Neuronal stem cell (in vitro differentiated cells): ENCODE results near the gene PSAP.

Experiments used
- DNase-seq: peaks from one replicate; pipeline ENCODE4 v3.0.0-alpha.2; 2013; ENCODE audit warnings: low spot score
- H2AFZ ChIP-seq: one replicate; pipeline ENCODE4 v1.6.1; 2013; ENCODE audit warnings: mild to moderate bottlenecking, low read length, inconsistent platforms
- H2AK5ac ChIP-seq: 2 replicates; pipeline ENCODE4 v1.6.1; 2013; ENCODE audit warnings: low read depth, mild to moderate bottlenecking, inconsistent platforms, low read length, moderate library complexity, mixed read lengths
- H2BK120ac ChIP-seq: 2 replicates; pipeline ENCODE4 v1.6.1; 2013; ENCODE audit warnings: low read depth, mild to moderate bottlenecking, inconsistent platforms, low read length, moderate library complexity, mixed read lengths
- H2BK12ac ChIP-seq: one replicate; pipeline ENCODE4 v1.6.1; 2013; ENCODE audit warnings: low read length, inconsistent platforms
- H2BK15ac ChIP-seq: 2 replicates; pipeline ENCODE4 v1.6.1; 2013; ENCODE audit warnings: mild to moderate bottlenecking, low read length, inconsistent platforms, mixed read lengths
- H2BK5ac ChIP-seq: one replicate; pipeline ENCODE4 v1.6.1; 2013; ENCODE audit warnings: inconsistent platforms, mild to moderate bottlenecking, low read length, moderate library complexity
- H3K14ac ChIP-seq: one replicate; pipeline ENCODE4 v1.6.1; 2013; ENCODE audit warnings: low read length, inconsistent platforms
- H3K18ac ChIP-seq: 2 replicates; pipeline ENCODE4 v1.6.1; 2013; ENCODE audit warnings: low read length, inconsistent platforms
- H3K23ac ChIP-seq: 2 replicates; pipeline ENCODE4 v1.6.1; 2013; ENCODE audit warnings: low read depth, mild to moderate bottlenecking, mixed read lengths, low read length, inconsistent platforms; ENCODE audit not compliant: poor library complexity
- H3K27ac ChIP-seq: replicated peaks from 3 replicates; pipeline ENCODE4 v1.5.1; 2013; ENCODE audit warnings: low read length, inconsistent platforms
- H3K27me3 ChIP-seq, 3 experiments: 2 replicates each; pipeline ENCODE4 v1.6.1; 2013; ENCODE audit warnings: low read length in 3 of 3, mild to moderate bottlenecking in 2 of 3, inconsistent platforms in 1 of 3, low read depth in 1 of 3, mixed read lengths in 1 of 3, moderate library complexity in 1 of 3; ENCODE audit not compliant: control insufficient read depth in 3 of 3, insufficient read depth in 3 of 3
- H3K36me3 ChIP-seq, 2 donors: replicated peaks in 1 of 2; 2 replicates each; pipeline ENCODE4 v1.6.1; 2013; ENCODE audit warnings: low read length in 2 of 2; ENCODE audit not compliant: control insufficient read depth in 2 of 2, insufficient read depth in 2 of 2
- H3K4ac ChIP-seq: 2 replicates; pipeline ENCODE4 v1.6.1; 2013; ENCODE audit warnings: inconsistent platforms, mild to moderate bottlenecking, low read length, moderate library complexity
- H3K4me1 ChIP-seq, 2 donors: 1 replicate in 1 of 2; 2 replicates in 1 of 2; pipeline ENCODE4 v1.6.1; 2013; ENCODE audit warnings: low read length in 2 of 2, low read depth in 1 of 2; ENCODE audit not compliant: control insufficient read depth in 2 of 2, insufficient read depth in 1 of 2
- H3K4me2 ChIP-seq: one replicate; pipeline ENCODE4 v1.6.1; 2013; ENCODE audit warnings: mild to moderate bottlenecking, low read length, inconsistent platforms; ENCODE audit not compliant: insufficient read depth, poor library complexity, severe bottlenecking
- H3K4me3 ChIP-seq, 2 donors: 2 replicates each; pipeline ENCODE4 v1.5.1; 2013; ENCODE audit warnings: low read length in 2 of 2, mild to moderate bottlenecking in 2 of 2, inconsistent platforms in 1 of 2, moderate library complexity in 1 of 2
- H3K79me1 ChIP-seq: one replicate; pipeline ENCODE4 v1.6.1; 2013; ENCODE audit warnings: low read depth, mild to moderate bottlenecking, inconsistent platforms, low read length, moderate library complexity
- H3K9ac ChIP-seq: one replicate; pipeline ENCODE4 v1.6.1; 2013; ENCODE audit warnings: mild to moderate bottlenecking, low read depth, low read length, inconsistent platforms; ENCODE audit not compliant: poor library complexity
- H3K9me3 ChIP-seq, 2 donors: replicated peaks in 1 of 2; 2 replicates each; pipeline versions ENCODE3 to v1.6.1; 2013; ENCODE audit warnings: low read length in 2 of 2, mild to moderate bottlenecking in 2 of 2, inconsistent platforms in 1 of 2, low read depth in 1 of 2, mixed read lengths in 1 of 2, moderate library complexity in 1 of 2; ENCODE audit not compliant: control insufficient read depth in 2 of 2, insufficient read depth in 1 of 2
- H4K8ac ChIP-seq: one replicate; pipeline ENCODE4 v1.6.1; 2013; ENCODE audit warnings: low read depth, mild to moderate bottlenecking, inconsistent platforms, low read length, moderate library complexity
- H4K91ac ChIP-seq: one replicate; pipeline ENCODE4 v1.6.1; 2013; ENCODE audit warnings: low read length, low read depth, mild to moderate bottlenecking, inconsistent platforms; ENCODE audit not compliant: poor library complexity
- WGBS, 2 donors: extraction: QIAGEN DNeasy Blood & Tissue Kit; methylation state at CpG; one replicate each; pipeline ENCODE4 v1.1.7; 2013; ENCODE audit warnings: missing lambda C conversion rate in 2 of 2, mixed read lengths in 1 of 2; ENCODE audit not compliant: insufficient read length in 2 of 2, insufficient replicate concordance in 1 of 2; ENCODE audit errors: extremely low coverage in 2 of 2; 5-methylcytosine and 5-hydroxymethylcytosine counted together

Gene PSAP

DNA sequence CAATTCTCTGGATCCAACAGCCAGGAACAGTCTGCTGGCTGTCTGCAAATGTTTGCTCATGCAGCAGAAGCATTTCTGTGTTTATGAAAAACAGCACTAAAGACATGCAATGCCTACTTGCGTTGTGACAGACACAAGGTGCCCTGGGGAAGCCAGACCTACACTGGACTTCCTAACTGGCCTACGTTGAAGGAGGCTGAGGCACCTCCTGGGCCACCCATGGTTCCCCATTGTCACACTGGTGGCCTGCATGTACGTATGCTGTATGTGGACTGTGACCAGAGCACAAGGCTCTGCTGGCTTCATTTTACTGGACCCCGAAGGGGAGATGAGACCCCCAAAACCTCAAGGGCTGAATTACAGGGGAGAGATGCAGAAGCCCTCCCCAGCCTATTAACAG, 27.7 kb downstream of the PSAP start:
- Histone ChIP-seq H3K36me3 (peaks cover 68 to 98% of the 10 kb centered on the region in 2 donors), H2AFZ (no peak overlapping the region), H4K8ac (no peak overlapping the region), H2BK12ac (no peak overlapping the region), H2AK5ac (no peak overlapping the region), H3K4me2 (no peak overlapping the region), H3K23ac (no peak overlapping the region), H3K4me1 (no peaks in the 10 kb centered on the region), H2BK15ac (no peak overlapping the region), H4K91ac (no peak overlapping the region), H3K79me1 (peaks cover 2% of the 10 kb centered on the region), H3K9me3 (no peaks in the 10 kb centered on the region), H3K9ac (no peak overlapping the region), H3K4me3 (no peak overlapping the region), H2BK120ac (no peak overlapping the region), H3K18ac (no peak overlapping the region), H3K27me3 (no peaks in the 10 kb centered on the region), H3K27ac (no peak overlapping the region), H2BK5ac (no peak overlapping the region), H3K4ac (no peak overlapping the region), H3K14ac (no peak overlapping the region)
- WGBS, 2 donors, result no CpG with 5 or more reads among the region's 4 CpGs
- DNase-seq, result no peak

DNA sequence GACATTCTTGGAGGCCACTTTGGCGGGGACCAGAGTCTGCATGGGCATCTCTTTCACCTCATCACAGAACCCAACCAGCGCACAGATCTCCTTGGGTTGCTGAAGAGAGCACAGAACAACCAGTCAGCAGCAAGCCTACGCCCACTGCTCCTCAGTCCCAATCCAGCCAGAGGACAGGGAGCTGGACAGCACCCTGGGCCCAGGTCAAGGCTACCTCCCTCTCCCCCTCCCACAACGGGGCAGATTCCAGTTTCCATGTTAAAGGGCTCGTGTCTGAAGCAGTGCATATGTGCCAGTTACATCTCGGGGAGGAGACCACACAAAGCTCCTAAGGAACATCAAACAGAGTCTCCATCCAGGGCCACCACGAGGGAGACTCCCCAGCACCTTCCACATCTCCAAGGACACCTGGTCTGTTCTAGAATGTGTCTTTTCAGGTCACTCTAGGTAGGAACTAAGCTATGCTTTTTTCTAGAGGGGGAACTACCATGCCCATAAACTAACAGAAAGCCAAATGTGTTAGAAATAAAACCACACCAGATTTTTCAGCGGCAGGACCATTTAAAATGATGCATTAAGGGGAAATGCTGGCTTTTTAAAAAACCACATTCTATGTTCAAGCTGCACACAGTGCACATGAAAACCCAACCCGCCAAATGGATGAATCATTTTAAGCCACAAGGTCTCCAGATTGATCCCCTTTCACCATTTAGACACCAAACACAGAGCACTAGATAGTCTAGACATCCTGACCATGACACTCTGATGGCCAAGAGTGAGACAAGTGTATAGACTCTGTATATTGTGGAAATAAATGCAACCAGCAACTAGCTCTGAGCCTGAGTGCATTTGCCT, 28.9 kb downstream of the PSAP start:
- no peak overlapping the region for H3K27ac ChIP-seq
- H3K79me1 ChIP-seq, result peaks cover 2% of the 10 kb centered on the region
- H2BK5ac ChIP-seq, result no peak overlapping the region
- H4K8ac ChIP-seq, result no peak overlapping the region
- H2BK15ac ChIP-seq, result no peak overlapping the region
- no peaks in the 10 kb centered on the region for H3K4me1 ChIP-seq
- no peaks in the 10 kb centered on the region for H3K9me3 ChIP-seq
- no peak overlapping the region for H2AK5ac ChIP-seq
- peaks cover 74 to 99% of the 10 kb centered on the region in 2 donors for H3K36me3 ChIP-seq
- no peak overlapping the region for H3K18ac ChIP-seq
- no peak overlapping the region for H3K23ac ChIP-seq
- H2AFZ ChIP-seq, result no peak overlapping the region
- H3K9ac ChIP-seq, result no peak overlapping the region
- DNase-seq, result no peak
- no peak overlapping the region for H2BK120ac ChIP-seq
- H3K4me3 ChIP-seq, result no peak overlapping the region
- no peak overlapping the region for H3K4ac ChIP-seq
- WGBS, 2 donors, result no CpG with 5 or more reads among the region's 9 CpGs
- H4K91ac ChIP-seq, result no peak overlapping the region
- H2BK12ac ChIP-seq, result no peak overlapping the region
- H3K14ac ChIP-seq, result no peak overlapping the region
- no peaks in the 10 kb centered on the region for H3K27me3 ChIP-seq
- no peak overlapping the region for H3K4me2 ChIP-seq

DNA sequence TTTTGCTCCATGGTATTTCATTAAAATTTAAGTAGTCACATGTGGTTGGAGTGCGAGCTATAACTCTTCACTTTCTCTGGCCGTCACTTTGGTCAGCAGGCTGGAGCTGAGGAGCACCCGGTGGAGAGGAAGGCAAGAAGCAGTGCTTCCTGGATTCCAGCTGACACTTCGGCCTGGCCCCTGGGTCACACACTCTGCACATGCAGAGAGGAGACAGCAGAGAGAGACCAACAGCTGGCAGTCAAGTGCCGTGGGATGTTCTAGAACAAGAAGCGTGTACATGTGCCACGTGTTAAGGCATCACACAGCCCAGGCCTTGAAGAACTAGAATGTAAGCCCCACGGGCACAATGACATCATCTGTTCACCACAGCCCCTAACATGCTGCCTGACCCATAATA, 30.1 kb downstream of the PSAP start:
- H4K8ac ChIP-seq, result no peak overlapping the region
- no peak overlapping the region for H2AK5ac ChIP-seq
- no peak overlapping the region for H3K4me2 ChIP-seq
- no peak overlapping the region for H3K18ac ChIP-seq
- no peaks in the 10 kb centered on the region for H3K27me3 ChIP-seq
- DNase-seq, result no peak
- H3K27ac ChIP-seq, result no peak overlapping the region
- no peak overlapping the region for H3K9ac ChIP-seq
- no peak overlapping the region for H2BK5ac ChIP-seq
- no peaks in the 10 kb centered on the region for H3K4me1 ChIP-seq
- H2BK12ac ChIP-seq, result no peak overlapping the region
- no peak overlapping the region for H3K14ac ChIP-seq
- H2AFZ ChIP-seq, result no peak overlapping the region
- no peak overlapping the region for H3K4me3 ChIP-seq
- peaks cover 2% of the 10 kb centered on the region for H3K79me1 ChIP-seq
- H2BK120ac ChIP-seq, result no peak overlapping the region
- H3K4ac ChIP-seq, result no peak overlapping the region
- H3K36me3 ChIP-seq, result peaks cover 80 to 100% of the 10 kb centered on the region in 2 donors
- no CpG with 5 or more reads among the region's 8 CpGs for WGBS, 2 donors
- H3K23ac ChIP-seq, result no peak overlapping the region
- no peak overlapping the region for H2BK15ac ChIP-seq
- no peak overlapping the region for H4K91ac ChIP-seq
- no peaks in the 10 kb centered on the region for H3K9me3 ChIP-seq

DNA sequence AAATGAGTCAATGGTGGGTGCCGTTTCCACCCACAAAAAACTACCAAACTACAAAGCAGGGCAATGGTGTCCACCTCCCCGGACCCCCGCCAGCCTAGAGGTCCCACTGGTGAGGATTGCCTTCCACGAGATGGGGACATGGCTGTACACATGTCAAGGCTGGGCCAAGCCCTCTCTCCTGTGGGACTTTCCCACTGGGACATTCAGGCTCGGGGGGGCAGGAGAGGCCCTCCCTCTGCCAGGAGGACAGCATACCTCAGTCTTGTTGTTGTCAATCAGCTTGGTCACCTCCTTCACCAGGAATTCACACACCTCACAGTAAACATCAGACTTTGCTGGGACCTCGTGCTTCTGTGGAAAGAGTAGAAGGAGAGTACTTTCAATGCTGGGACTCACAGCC, 31.1 kb downstream of the PSAP start:
- no peak overlapping the region for H2BK12ac ChIP-seq
- no peak overlapping the region for H3K4me3 ChIP-seq
- H3K79me1 ChIP-seq, result peaks cover 2% of the 10 kb centered on the region
- H4K8ac ChIP-seq, result no peak overlapping the region
- no peak overlapping the region for H2BK15ac ChIP-seq
- peaks cover 78 to 100% of the 10 kb centered on the region in 2 donors for H3K36me3 ChIP-seq
- no peak overlapping the region for H3K14ac ChIP-seq
- H3K9ac ChIP-seq, result no peak overlapping the region
- no peak overlapping the region for H2AFZ ChIP-seq
- H3K27me3 ChIP-seq, result no peaks in the 10 kb centered on the region
- no CpG with 5 or more reads among the region's 6 CpGs for WGBS, 2 donors
- no peak overlapping the region for H2BK5ac ChIP-seq
- no peak overlapping the region for H3K23ac ChIP-seq
- no peak overlapping the region for H2BK120ac ChIP-seq
- H4K91ac ChIP-seq, result no peak overlapping the region
- H3K9me3 ChIP-seq, result no peaks in the 10 kb centered on the region
- no peak overlapping the region for H3K4ac ChIP-seq
- H2AK5ac ChIP-seq, result no peak overlapping the region
- DNase-seq, result no peak
- no peak overlapping the region for H3K27ac ChIP-seq
- no peak overlapping the region for H3K4me2 ChIP-seq
- H3K18ac ChIP-seq, result no peak overlapping the region
- H3K4me1 ChIP-seq, result no peaks in the 10 kb centered on the region
